CD1c-positive myeloid dendritic cell (primary cell): ENCODE data around the gene LDHD.

Source experiments
- DNase-seq: peaks from one replicate; pipeline ENCODE4 v3.0.0-alpha.2; 2016; ENCODE audit errors: extremely low spot score

Gene LDHD

GRCh38 chr16:75062976-75063346, 53.6 kb downstream of the LDHD start:
- no peak for DNase-seq

- no peak for DNase-seq
These were observed 54.2 kb downstream of the LDHD start for GRCh38 chr16:75062135-75062975.
